GM19452 (cell line): Measurements from ENCODE around the gene GATB.

Source experiments
- ATAC-seq: cut with Tn5 transposase; IDR thresholded peaks from one replicate; pipeline ENCODE4 v1.9.1; 2021; ENCODE audit not compliant: unreplicated experiment

GATB gene

DNA sequence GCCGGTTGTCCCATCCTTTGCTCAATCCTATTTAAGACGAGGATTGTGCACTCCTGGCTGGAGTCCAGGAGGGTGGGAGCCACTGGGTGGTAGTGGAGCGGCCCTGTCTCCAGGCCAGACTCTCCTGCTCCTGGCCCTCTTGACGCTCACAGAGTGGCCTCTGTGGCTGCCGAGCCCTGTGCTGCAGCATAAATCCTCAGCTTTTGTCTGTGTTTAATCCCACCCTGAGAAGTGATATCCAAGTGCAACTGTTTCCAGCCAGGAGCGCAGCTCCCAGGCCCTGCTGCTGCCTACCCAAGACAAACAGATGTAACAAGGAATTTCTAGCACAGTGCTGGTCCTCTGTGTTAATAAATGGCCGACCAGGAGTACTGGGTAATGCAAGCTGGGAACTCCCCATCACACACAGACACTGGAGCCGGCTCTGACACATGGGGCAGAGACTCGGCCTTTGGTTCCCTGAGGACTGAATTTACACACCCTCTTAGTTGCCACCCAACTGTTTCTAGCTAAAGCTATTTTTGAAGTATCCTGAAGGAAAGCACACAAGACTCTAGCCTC, 85.3 kb downstream of the GATB start:
- ATAC-seq = no peak

DNA sequence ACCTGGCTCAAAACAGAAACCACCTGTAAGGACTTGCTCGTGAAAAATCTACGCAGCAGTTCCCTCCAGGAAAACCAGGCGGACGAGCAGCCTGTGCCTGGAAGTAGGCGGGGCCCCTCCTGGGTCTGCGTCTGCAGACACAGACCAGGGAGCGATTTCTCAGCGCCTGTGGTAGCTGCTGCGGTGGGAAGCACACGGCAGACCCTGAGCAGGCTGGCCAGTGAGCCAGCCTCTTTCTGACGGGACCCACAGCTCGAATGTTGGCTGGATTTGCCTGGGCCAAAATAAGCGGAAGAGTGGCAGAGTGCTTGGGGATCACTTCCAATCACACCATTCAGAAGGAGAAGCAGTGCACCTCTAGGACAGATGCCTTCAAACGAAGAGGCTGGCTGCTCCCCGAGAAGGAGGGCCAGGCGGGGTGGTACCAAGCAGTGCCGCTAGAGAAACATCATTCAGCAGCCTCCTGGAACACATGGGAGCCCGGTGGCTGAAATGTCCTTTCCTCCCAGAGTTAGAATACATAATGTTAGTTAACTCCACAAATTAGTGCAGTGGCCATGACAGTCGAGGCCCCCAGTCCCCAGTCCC, 85.9 kb downstream of the GATB start:
- no peak for ATAC-seq

DNA sequence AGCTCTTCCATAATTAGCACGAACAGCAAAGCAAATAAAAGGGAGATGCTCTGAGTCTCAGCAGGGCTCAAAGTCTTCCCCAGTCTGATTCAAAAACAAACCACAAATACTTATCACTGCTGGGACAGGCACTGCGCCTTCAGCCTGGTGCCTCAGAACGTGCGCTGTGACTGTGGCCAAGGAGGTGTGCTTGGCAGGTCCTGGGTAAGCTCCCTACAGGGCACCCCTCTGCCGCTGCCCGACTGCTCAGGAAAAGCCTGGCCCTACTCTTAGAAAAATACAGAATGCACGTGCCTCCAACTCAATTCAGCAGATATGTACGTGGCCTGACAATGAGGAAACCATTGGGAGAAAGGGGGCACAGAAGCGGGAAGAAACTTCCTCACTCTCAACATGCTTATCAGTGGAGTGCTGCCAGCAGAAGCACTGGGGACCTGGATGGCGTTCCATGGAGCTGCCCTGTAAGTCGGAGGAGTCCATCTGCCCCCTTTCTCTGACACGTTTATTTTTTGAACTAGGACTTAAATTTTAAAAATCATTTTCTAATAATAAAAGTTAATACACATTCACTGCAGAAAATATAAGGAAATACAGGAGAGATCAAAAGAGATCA, 86.8 kb downstream of the GATB start:
- no peak for ATAC-seq

- ATAC-seq = no peak
These were observed 87.8 kb downstream of the GATB start for GRCh38 chr4:151672996-151673395.

- ATAC-seq = no peak
These were observed 89.2 kb downstream of the GATB start for GRCh38 chr4:151671541-151672059.

DNA sequence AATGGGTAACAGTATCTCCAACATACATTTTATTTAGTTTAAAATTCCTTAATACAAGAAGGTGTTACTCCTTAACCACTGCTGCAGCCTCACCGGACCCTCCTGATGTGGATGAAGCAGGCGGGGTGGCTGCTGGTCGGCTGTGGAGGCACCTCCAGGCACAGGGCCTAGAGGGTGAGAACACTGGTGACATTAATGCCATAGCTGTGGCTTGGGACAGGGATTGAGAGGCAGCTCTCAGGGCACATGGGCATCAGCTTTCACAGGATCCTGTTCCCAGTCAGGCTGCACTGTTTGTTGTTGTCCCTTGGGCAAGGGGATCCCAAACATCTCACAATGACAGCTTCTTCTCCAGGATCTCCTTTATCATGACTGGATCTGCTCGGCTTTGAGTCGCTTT, 90.0 kb downstream of the GATB start:
- no peak for ATAC-seq

DNA sequence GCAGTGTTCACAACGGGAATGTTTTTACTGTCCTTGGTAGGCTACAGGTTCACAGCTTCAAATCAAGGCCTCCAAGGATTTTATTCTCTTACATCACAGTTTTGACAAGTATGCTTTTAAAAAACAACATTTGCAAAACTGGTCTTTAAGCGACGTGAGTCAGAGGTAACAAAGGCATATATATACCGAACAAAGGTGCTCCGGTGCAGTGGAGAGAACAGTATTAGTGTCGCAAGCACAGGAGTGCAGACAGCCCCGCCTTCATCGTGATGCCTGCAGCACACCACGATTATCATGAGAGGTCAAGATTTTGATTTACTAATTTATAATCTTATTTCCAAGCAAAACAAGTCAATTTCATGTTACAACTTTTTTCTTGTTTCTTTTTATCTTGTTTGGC, 90.8 kb downstream of the GATB start:
- ATAC-seq = no peak

- no peak for ATAC-seq
These were observed 92.0 kb downstream of the GATB start for GRCh38 chr4:151668689-151669402.

GRCh38 chr4:151667666-151668065, 93.1 kb downstream of the GATB start:
- ATAC-seq = no peak

DNA sequence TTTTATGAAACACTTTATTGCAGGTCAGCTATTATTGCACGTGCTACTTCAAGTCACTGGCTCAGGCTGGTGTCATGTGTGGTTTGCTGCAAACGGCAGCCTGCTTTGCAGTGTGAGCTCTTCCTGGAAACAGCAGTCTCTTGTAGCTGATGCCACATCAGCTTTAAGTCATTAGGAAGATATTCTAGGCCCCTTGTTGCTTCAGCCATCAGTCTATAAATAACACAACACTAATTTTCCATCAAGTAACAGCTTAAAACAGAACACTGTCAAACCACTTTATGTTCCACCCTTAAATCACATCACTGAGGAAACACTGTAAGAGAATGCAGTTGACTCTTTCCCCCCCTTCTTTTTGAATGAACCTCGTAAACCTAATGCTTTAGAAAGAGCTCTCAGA, 93.8 kb downstream of the GATB start:
- no peak for ATAC-seq

DNA sequence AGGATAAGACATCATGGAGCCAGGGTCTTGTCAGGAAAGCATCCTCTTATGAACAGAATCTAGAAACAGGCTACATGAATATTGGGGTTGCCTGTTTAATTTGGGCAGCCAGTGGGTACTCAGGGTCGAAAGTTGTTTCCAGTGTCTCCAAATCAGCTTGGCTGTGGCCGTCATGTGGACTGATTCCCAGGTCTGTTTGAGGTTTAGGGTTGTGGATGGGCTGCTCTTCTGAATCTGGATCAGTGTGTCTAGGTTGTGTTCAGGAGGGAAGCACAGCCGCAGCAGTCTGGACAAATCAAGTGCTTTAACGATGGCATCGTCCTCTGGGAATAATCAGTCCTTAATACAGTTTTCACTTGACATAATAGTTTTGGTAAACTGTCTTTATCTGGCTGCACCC, 94.3 kb downstream of the GATB start:
- no peak for ATAC-seq

DNA sequence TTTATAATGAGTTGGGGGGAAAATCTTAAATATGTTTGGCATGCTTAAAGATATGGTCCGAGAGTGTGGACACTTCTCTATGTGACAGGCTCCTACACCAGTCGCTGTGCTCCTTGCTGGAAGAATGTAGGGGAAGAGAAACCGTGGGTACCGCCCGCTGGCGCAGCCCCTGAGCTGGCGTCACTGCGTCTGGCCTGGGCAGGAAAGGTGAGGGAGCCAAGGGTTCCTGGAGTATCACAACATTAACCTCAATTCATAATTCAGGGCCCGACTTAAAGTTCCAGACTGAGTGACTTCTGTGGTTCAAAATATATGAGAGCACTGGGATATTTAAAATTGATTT, 95.1 kb downstream of the GATB start:
- no peak for ATAC-seq

DNA sequence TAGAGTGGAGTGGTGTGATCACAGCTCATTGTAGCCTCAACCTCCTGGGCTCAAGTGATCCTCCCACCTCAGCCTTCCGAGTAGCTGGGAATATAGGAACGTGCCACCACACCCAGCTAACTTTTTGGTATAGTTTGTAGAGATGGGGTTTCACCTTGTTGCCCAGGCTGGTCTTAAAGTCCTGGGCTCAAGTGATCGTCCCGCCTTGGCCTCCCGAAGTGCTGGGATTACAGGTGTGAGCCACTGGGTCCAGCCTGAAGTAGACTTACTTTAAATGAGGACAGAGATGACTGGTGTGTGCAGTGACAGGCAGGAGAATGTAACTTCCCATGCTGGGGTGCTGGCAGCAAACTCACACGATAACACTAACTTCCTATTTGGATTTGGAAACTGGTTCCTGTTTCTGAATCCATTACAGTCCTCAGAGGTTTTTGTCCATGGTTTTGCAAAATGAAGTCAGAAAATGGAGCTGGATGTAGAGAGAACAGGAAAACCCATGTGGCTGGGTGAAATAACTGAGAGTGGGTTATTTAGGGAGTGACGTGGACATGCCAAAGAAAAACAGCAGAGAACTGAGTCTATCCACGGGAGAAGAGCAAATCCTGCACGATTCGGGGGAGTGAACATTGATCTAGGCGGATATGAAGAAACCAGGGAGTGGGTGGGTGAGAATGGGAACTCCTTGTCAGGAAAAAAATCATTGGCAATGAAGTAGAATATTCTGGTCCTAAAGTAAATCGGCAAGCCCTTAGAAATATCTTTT, 95.6 kb downstream of the GATB start:
- no peak for ATAC-seq

- ATAC-seq = no peak
These were observed 96.5 kb downstream of the GATB start for GRCh38 chr4:151664289-151664688.

- ATAC-seq = no peak
These were observed 97.7 kb downstream of the GATB start for GRCh38 chr4:151663109-151663508.

- ATAC-seq = no peak
These were observed 98.9 kb downstream of the GATB start for GRCh38 chr4:151661873-151662272.

DNA sequence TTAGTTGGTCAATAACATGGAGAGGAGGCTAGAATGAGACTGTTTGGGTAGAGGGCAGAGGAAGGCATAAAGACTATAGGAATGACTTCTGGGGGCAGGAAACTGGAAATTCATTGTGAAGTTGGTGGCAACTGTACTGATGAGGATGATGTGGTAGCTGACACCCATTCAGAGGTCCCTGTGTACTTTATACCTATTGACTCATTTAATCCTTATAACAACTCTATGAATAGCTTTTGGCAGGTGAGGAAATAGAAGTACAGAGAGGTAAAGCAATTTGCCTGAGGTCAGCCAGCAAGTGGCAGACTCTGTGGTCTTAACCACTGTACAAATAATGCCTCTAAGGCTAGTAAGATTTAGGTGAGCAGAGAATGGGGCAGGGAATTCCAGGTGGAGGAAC, 100.1 kb downstream of the GATB start:
- ATAC-seq = no peak

DNA sequence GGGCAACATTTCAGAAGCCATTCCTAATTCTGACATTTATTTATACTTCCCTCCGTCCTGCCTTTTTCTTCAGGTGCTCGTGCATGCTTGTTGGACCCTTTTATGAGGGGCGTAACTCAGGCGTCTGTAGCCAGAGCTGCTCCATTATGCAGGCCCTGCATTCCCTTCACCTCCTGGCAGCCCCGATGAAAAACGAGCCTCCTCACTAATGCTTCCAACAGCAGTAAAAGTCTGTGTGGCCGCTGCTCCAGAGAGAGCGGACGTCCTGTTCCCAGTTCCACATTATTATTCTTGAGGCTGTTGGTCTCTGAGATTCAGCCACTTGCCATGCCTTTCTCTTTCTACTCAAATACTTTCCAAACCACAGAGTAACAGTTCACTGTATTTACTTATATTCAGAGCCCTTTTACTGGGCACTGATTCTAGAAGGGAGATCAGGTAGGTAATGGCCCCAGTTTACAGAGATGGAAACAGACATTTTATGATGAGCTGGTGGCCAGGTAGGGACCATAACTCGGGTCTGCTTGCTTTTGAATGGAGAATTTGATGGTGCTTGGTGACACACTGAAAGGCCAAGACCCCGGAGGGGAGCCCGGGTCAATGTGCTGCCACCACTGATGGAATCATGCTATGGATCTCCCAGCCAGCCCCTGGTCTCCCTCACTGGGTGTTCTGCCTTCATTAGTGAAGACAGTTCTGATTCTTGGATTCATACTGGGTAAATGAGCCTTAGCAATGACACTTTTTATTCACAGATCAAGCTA, 101.0 kb downstream of the GATB start:
- ATAC-seq = no peak

- ATAC-seq = no peak
These were observed 101.7 kb downstream of the GATB start for GRCh38 chr4:151658959-151659600.

- no peak for ATAC-seq
These were observed 102.9 kb downstream of the GATB start for GRCh38 chr4:151657896-151658295.
